GM12878 (cell line): Measurements from ENCODE around the gene TXNDC15. TPM values are rescaled to one million over a fixed set of nuclear protein-coding genes. Genes with fewer than 3 reads are reported as not detected.

ENCODE experiments used
- ATAC-seq: fragments of 200-7000 bp; cut with Tn5 transposase; 3 replicates; pipeline ENCODE4 v1.9.1; 2020; ENCODE audit warnings: mild to moderate bottlenecking, moderate library complexity
- BruUV-seq: library from RNA; stranded (reverse); fragments of 400-500 nt; replicated peaks from 2 replicates; lab custom pipeline; 2021; lab: Mats Ljungman, UMichigan
- CTCF ChIA-PET: fragments of 300-600 bp; sonication (Branson Sonifier 250); formaldehyde crosslinking; extraction: SDS; loops from one replicate; lab custom pipeline; 2021; ENCODE audit warnings: inconsistent platforms; lab: Yijun Ruan, JAX
- POLR2A ChIA-PET: fragments of 350-600 bp; formaldehyde crosslinking; extraction: SDS; loops from one replicate; lab custom pipeline; 2021; ENCODE audit warnings: inconsistent platforms; lab: Charles Lee
- RAD21 ChIA-PET: fragments of 300-600 bp; sonication (Branson Sonifier 250); formaldehyde crosslinking; loops from one replicate; lab custom pipeline; 2023; ENCODE audit warnings: antibody characterized with exemption; ENCODE audit not compliant: unreplicated experiment; lab: Charles Lee
- SMC1A ChIA-PET: fragments of 300-600 bp; sonication (Branson Sonifier 250); formaldehyde crosslinking; loops from one replicate; lab custom pipeline; 2023; ENCODE audit not compliant: unreplicated experiment, uncharacterized antibody; lab: Charles Lee
- DNase-seq: peaks from one replicate; pipeline ENCODE4 v3.0.0-alpha.2; 2011; ENCODE audit warnings: low read depth, low spot score
- FAIRE-seq: peaks from 3 replicates; lab custom pipeline; 2011; peaks lifted over from hg19 to GRCh38; lab: Jason Lieb, UNC
- H2AFZ ChIP-seq: 2 replicates; pipeline ENCODE4 v1.6.0; 2011; ENCODE audit warnings: low read depth, low read length, control low read depth; ENCODE audit not compliant: control insufficient read depth
- H3K27ac ChIP-seq: 2 replicates; pipeline ENCODE4 v1.5.1; 2011; ENCODE audit warnings: control low read depth; ENCODE audit not compliant: control insufficient read depth, insufficient read depth
- H3K27me3 ChIP-seq, 2 experiments: replicated peaks in 1 of 2; 2 replicates each; pipeline versions ENCODE4 v1.6.0 to v1.6.1; 2011; ENCODE audit warnings: low read length in 1 of 2; ENCODE audit not compliant: control insufficient read depth in 2 of 2, insufficient read depth in 2 of 2
- H3K36me3 ChIP-seq, 2 experiments: 2 replicates each; pipeline ENCODE4 v1.5.1; 2011; ENCODE audit warnings: low read length in 1 of 2; ENCODE audit not compliant: control insufficient read depth in 2 of 2, insufficient read depth in 2 of 2
- H3K4me1 ChIP-seq: 2 replicates; pipeline ENCODE4 v1.6.1; 2011; ENCODE audit warnings: mild to moderate bottlenecking, low read length, moderate library complexity, mixed read lengths; ENCODE audit not compliant: control insufficient read depth, insufficient read depth
- H3K4me2 ChIP-seq: 2 replicates; pipeline ENCODE4 v1.6.0; 2011; ENCODE audit warnings: control low read depth; ENCODE audit not compliant: control insufficient read depth, insufficient read depth
- H3K4me3 ChIP-seq: fragments of 200-600 bp; sonication (generic); 2 replicates; pipeline ENCODE4 v1.5.1; 2016
- H3K79me2 ChIP-seq: 2 replicates; pipeline ENCODE4 v1.6.0; 2011; ENCODE audit warnings: low read length; ENCODE audit not compliant: control insufficient read depth, insufficient read depth
- H3K9ac ChIP-seq: 2 replicates; pipeline ENCODE4 v1.8.0; 2011; ENCODE audit warnings: low read length, control low read depth, mixed read lengths; ENCODE audit not compliant: control insufficient read depth, insufficient read depth
- H3K9me3 ChIP-seq: replicated peaks from 3 replicates; pipeline ENCODE4 v1.5.1; 2011; ENCODE audit warnings: mild to moderate bottlenecking, low read length; ENCODE audit not compliant: control insufficient read depth, insufficient read depth
- H4K20me1 ChIP-seq: 2 replicates; pipeline ENCODE4 v1.6.0; 2011; ENCODE audit not compliant: control insufficient read depth, insufficient read depth
- ATF7 ChIP-seq: fragments of 450-650 bp; IDR thresholded peaks from 2 replicates; pipeline ENCODE4 v1.6.1; 2016; ENCODE audit warnings: low read depth, mild to moderate bottlenecking
- CHD1 ChIP-seq: IDR thresholded peaks from 2 replicates; pipeline ENCODE4 v1.6.1; 2012; ENCODE audit warnings: low read depth, low read length, improper control_type of control experiment
- ESRRA ChIP-seq: IDR thresholded peaks from 2 replicates; pipeline ENCODE4 v1.6.1; 2012; ENCODE audit warnings: mild to moderate bottlenecking, low read length, improper control_type of control experiment
- GABPA ChIP-seq: IDR thresholded peaks from 2 replicates; pipeline ENCODE4 v1.6.1; 2014; ENCODE audit warnings: antibody characterized with exemption, low read depth, mild to moderate bottlenecking, inconsistent platforms
- GATAD2B ChIP-seq: fragments of 450-650 bp; conservative IDR thresholded peaks from 2 replicates; pipeline ENCODE4 v1.6.1; 2017; ENCODE audit warnings: low read depth, mild to moderate bottlenecking, moderate library complexity
- IRF3 ChIP-seq: fragments of 450-650 bp; IDR thresholded peaks from 2 replicates; pipeline ENCODE4 v1.6.1; 2014; ENCODE audit warnings: mild to moderate bottlenecking
- NFYB ChIP-seq: IDR thresholded peaks from 2 replicates; pipeline ENCODE4 v1.6.1; 2011; ENCODE audit warnings: low read depth, mild to moderate bottlenecking, low read length, improper control_type of control experiment, moderate library complexity; ENCODE audit not compliant: insufficient read depth
- PAX5 ChIP-seq: IDR thresholded peaks from 2 replicates; pipeline ENCODE4 v1.6.1; 2011; ENCODE audit warnings: low read depth, low read length, borderline replicate concordance
- PAX8 ChIP-seq: fragments of 450-650 bp; IDR thresholded peaks from 2 replicates; pipeline ENCODE4 v1.6.1; 2017; ENCODE audit warnings: mild to moderate bottlenecking, moderate library complexity
- PBX3 ChIP-seq: IDR thresholded peaks from 2 replicates; pipeline ENCODE4 v1.6.1; 2011; ENCODE audit warnings: mild to moderate bottlenecking, low read depth, low read length, moderate library complexity; ENCODE audit not compliant: insufficient replicate concordance
- RBBP5 ChIP-seq: fragments of 200-600 bp; sonication (generic); conservative IDR thresholded peaks from 2 replicates; pipeline ENCODE4 v1.6.1; 2016
- RFX5 ChIP-seq: IDR thresholded peaks from 2 replicates; pipeline ENCODE4 v1.6.1; 2011; ENCODE audit warnings: low read depth, low read length, improper control_type of control experiment
- SMC3 ChIP-seq: IDR thresholded peaks from 2 replicates; pipeline ENCODE4 v1.6.1; 2011; ENCODE audit warnings: low read length, improper control_type of control experiment, borderline replicate concordance
- SUZ12 ChIP-seq: fragments of 200-600 bp; sonication (generic); IDR thresholded peaks from one replicate; pipeline ENCODE4 v1.6.1; 2018; ENCODE audit warnings: antibody characterized with exemption, mild to moderate bottlenecking; ENCODE audit not compliant: unreplicated experiment
- TAF1 ChIP-seq: IDR thresholded peaks from 2 replicates; pipeline ENCODE4 v1.6.1; 2011; ENCODE audit warnings: mild to moderate bottlenecking, low read depth, low read length, borderline replicate concordance
- TBL1XR1 ChIP-seq: IDR thresholded peaks from 2 replicates; pipeline ENCODE4 v1.6.1; 2012; ENCODE audit warnings: low read depth, low read length, improper control_type of control experiment
- ZNF274 ChIP-seq: IDR thresholded peaks from one replicate; pipeline ENCODE4 v1.8.0; 2011; ENCODE audit not compliant: insufficient read length, insufficient read depth
- WGBS: methylation state at CpG from one replicate; pipeline ENCODE4 v1.1.6; 2016; ENCODE audit warnings: low lambda C conversion rate; ENCODE audit not compliant: insufficient replicate concordance, insufficient coverage; ENCODE audit errors: missing lambda C conversion rate; 5-methylcytosine and 5-hydroxymethylcytosine counted together
- in situ Hi-C: fragments of 300-500 bp; cut with MboI; formaldehyde crosslinking; loops from 9 replicates; pipeline ENCODE4 v1.14.3; 2018; ENCODE audit warnings: mixed read lengths
- intact Hi-C: fragments of 100-400 bp; cut with micrococcal nuclease; formaldehyde crosslinking; loops from one replicate; pipeline ENCODE4 v1.14.2; 2022; ENCODE audit not compliant: unreplicated experiment
- polyA plus RNA-seq, 11 experiments: library from polyadenylated mRNA; depleted of rRNA in 4 of 11; unstranded in 6 of 11; stranded (reverse) in 5 of 11; fragments of >200 nt; fragmentation: Nextera tagmentation in 4 of 11; fragmentation: Illumina TruSeq in 1 of 11; extraction: Ambion mirVana in 4 of 11; extraction: Trizol in 1 of 11; gene quantifications; 1 replicate in 1 of 11; 2 replicates in 10 of 11; pipeline versions ENCODE4 v1.2.1 to v1.2.3, GENCODE V29; 2011 to 2016; ENCODE audit warnings: inconsistent platforms in 2 of 11, missing spikeins in 2 of 11, low read depth in 1 of 11
- total RNA-seq, 4 experiments: library from RNA; depleted of rRNA in 3 of 4; stranded (reverse); fragments of >200 nt in 3 of 4; fragmentation: Illumina TruSeq in 1 of 4; extraction: Trizol in 1 of 4; gene quantifications; 2 replicates each; pipeline versions ENCODE4 v1.2.1 to v1.2.3, GENCODE V29; 2013 to 2021

Gene TXNDC15
- total and polyA plus RNA-seq, 10 of the 15 experiments (the other 5 are each of a cell fraction or from before 2014, with no cell fraction given) = 8.1 to 60.6 (median 38.1) TPM

GRCh38 chr5:134887593-134888159, 13.5 kb downstream of the TXNDC15 start:
- CTCF ChIA-PET = no interaction called here
- 93% methylated on average over 14 of the region's 14 CpGs for WGBS

GRCh38 chr5:134889335-134889734, 15.2 kb downstream of the TXNDC15 start:
- 91% methylated on average over 8 of the region's 8 CpGs for WGBS
- no peak for FAIRE-seq
- ATAC-seq = no peak
- Histone ChIP-seq H3K36me3 (peaks cover 16 to 19% of the 10 kb centered on the region in 2 experiments; a peak in 3 of 4 replicates), H3K27me3 (no peaks in the 10 kb centered on the region), H4K20me1 (no peaks in the 10 kb centered on the region), H2AFZ (no peak overlapping the region), H3K79me2 (peaks cover 6% of the 10 kb centered on the region), H3K4me3 (no peak overlapping the region), H3K27ac (no peak overlapping the region), H3K9ac (no peak overlapping the region), H3K4me2 (no peak overlapping the region), H3K9me3 (peaks cover 2% of the 10 kb centered on the region), H3K4me1 (peaks cover 7% of the 10 kb centered on the region)
- RAD21 ChIA-PET = no interaction called here
- BruUV-seq = no TSS peak
- SMC1A ChIA-PET = no interaction called here
- CTCF ChIA-PET = no interaction called here
- intact Hi-C loops = no loop called here
- in situ Hi-C loops = no loop called here
- DNase-seq = no peak
- POLR2A ChIA-PET = no interaction called here
- TF ChIP-seq ATF7 (no peak), TBL1XR1 (no peak), ZNF274 (no peak), PAX8 (no peak), NFYB (no peak), RBBP5 (no peak), SMC3 (no peak), GABPA (no peak), TAF1 (no peak), CHD1 (no peak), PBX3 (no peak), RFX5 (no peak), PAX5 (no peak), IRF3 (no peak), ESRRA (no peak)

More at GRCh38 chr5:134887593-134888159, 13.5 kb downstream of the TXNDC15 start:
- Histone ChIP-seq H3K27me3 (no peaks in the 10 kb centered on the region), H4K20me1 (no peaks in the 10 kb centered on the region), H2AFZ (no peak overlapping the region), H3K4me2 (no peak overlapping the region), H3K27ac (no peak overlapping the region), H3K79me2 (peaks cover 6% of the 10 kb centered on the region), H3K36me3 (peaks cover 9 to 13% of the 10 kb centered on the region in 2 experiments; a peak in 3 of 4 replicates), H3K4me1 (peaks cover 7% of the 10 kb centered on the region), H3K9me3 (peaks cover 2% of the 10 kb centered on the region), H3K4me3 (no peak overlapping the region), H3K9ac (no peak overlapping the region)
- intact Hi-C loops = no loop called here
- no peak for DNase-seq
- ChIA-PET SMC1A (no interaction called here), POLR2A (interaction anchor here (1.0 kb wide), 1 partner anchor 36 kb away, joined by 3 read pairs; no protein-coding TSS in a partner anchor), RAD21 (no interaction called here)
- no peak for FAIRE-seq
- no peak for ATAC-seq
- no peak for TF ChIP-seq GATAD2B
- TF ChIP-seq SUZ12 = no peak
- BruUV-seq = TSS peak; percentile 13
- in situ Hi-C loops = no loop called here
